GM19395 (cell line): ENCODE data around the gene COL25A1.
"Not testable (repeated sequence)": the region's sequence is repeated elsewhere in the genome, so short reads cannot be mapped to it uniquely, and the experiment has no call there.

Source experiments
- ATAC-seq: cut with Tn5 transposase; IDR thresholded peaks from one replicate; pipeline ENCODE4 v1.9.1; 2021; ENCODE audit warnings: mild to moderate bottlenecking, moderate library complexity; ENCODE audit not compliant: unreplicated experiment

COL25A1 gene

GRCh38 chr4:108885211-108885610 is 417.2 kb downstream of the COL25A1 start:
- no peak for ATAC-seq

- ATAC-seq: no peak
Measured at GRCh38 chr4:108884596-108884995, 417.9 kb downstream of the COL25A1 start.

GRCh38 chr4:108881986-108882385 is 420.5 kb downstream of the COL25A1 start:
- no peak for ATAC-seq

DNA sequence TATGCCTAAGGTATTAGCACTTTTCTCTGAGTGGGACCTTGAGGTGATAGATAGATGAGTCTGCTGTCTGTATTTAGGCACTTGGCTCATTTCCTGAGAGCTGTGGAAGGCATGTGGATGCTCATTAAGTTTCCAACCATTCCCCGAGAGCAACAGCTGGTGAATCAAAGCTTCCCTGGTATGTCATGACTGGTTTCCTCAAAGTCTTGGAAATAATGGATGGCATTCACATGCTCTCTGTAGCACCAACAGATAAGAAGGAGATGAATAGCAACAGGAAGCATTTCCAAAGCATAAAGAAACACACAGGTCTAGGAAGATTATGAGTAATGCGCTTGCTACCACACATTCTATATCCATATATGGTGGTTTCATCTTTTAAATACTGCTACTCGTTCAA is 421.3 kb downstream of the COL25A1 start:
- no peak for ATAC-seq

DNA sequence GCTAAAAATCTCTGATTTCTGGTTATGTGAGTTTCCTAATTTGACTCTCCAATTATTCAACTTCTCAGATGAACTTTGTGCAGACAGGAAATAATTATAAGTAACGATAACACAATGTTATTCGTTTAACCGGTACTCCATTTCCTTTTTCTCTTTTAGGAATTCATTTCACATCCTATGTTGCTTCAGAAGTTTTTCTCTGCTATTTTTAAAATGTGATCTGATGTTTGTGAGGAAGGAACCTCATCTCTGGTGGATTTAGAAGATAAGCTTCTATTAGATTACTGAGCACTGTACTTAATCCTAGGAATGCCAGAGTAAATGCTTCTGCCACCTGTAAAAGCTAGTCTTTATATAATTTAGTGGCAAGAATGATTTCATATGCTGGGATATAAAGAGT is 423.7 kb downstream of the COL25A1 start:
- no peak for ATAC-seq

GRCh38 chr4:108877821-108878220 is 424.6 kb downstream of the COL25A1 start:
- ATAC-seq: no peak

DNA sequence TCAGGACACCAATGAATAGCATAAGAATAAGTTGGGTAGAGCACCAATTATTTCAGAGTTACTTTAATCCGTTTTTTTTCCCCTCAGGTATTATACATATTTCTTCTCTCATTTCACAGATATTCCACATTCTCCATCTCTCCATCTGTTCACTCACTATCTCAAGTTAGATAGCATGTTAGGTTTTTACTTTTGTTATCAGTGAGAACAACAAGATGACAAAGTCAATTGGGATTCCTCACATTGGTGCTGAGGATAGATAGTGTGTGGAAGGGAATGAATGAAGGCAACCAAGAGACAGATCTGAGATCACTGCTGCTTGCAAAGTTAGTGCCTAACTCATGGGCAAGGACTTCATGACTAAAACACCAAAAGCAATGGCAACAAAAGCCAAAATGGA is 427.7 kb downstream of the COL25A1 start:
- ATAC-seq: no peak

DNA sequence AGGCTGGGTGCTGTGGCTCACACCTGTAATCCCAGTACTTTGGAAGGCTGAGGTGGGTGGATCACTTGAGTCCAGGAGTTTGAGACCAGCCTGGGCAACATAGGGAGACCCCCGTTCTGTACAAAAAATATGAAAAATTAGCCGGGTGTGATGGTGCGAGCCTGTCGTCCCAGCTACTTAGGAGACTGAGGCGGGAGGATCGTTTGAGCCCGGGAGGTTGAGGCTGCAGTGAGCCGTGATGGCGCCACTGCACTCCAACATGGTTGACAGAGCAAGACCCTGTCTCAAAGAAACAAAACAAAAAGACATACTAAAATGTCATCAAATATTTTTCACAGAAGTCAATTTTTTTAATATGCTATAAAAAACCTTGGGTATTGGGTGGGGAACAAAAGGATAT is 432.5 kb downstream of the COL25A1 start:
- not testable (repeated sequence) for ATAC-seq

- no peak for ATAC-seq
Measured at GRCh38 chr4:108868606-108869227, 433.7 kb downstream of the COL25A1 start.

- no peak for ATAC-seq
Measured at GRCh38 chr4:108867476-108867875, 435.0 kb downstream of the COL25A1 start.

DNA sequence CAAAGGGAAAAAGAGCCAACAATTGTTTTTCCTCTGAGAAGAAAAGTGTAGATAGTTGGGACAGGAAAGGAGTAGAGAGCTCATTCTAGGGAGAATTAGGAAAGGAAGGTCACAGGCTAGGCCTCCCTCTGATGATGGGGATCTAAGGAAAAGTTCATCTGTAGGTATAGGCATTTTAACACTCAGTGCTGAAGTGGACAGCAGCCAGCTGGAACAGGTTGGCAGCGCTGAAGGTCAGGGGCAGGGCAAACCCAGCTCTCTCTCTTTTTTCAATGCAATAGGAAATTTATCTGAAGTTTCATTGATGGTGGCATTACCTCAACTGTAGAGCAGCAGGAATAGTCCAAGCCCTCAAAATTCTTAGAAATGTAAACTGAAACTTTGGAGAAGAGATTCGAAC is 441.1 kb downstream of the COL25A1 start:
- ATAC-seq: no peak

- no peak for ATAC-seq
Measured at GRCh38 chr4:108854786-108855185, 447.7 kb downstream of the COL25A1 start.

DNA sequence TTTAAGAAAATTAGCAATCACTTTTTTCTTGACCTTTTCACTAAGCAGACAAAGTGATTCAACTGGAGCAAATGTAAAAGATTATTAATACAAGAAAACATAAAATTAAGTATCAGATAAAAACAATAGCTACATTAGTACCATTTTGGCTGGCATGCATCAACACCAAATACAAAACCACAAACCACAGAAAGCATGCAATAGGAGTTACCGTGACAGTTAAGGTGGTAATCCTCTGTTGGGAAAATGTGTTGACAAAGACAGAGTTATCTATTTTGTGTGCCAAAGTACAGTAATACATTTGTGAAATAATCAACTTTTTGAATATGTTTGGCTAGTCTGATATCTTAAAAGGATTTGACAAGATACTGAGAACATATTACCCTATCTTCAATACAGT is 449.8 kb downstream of the COL25A1 start:
- no peak for ATAC-seq

DNA sequence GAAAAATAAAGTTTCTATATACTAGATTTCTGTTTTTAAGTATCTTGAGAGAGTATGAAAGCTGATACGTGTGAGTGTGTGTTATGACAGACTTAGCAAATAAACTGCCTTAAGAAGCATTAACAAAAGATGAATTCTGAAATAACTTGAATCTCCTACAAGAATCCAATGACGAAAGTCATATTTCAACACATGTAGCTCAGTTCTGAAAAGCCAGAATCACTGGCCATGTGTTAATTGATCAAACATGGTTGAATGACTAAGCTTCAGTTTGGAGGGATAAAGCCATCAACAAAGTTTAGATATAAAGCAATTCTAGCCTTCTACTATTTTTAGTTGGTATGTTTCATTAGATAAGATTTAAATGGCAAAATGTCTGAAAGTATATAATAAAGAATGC is 451.1 kb downstream of the COL25A1 start:
- ATAC-seq: no peak

- peak; percentile 53 for ATAC-seq
Measured at GRCh38 chr4:108850219-108850649, 452.2 kb downstream of the COL25A1 start.

DNA sequence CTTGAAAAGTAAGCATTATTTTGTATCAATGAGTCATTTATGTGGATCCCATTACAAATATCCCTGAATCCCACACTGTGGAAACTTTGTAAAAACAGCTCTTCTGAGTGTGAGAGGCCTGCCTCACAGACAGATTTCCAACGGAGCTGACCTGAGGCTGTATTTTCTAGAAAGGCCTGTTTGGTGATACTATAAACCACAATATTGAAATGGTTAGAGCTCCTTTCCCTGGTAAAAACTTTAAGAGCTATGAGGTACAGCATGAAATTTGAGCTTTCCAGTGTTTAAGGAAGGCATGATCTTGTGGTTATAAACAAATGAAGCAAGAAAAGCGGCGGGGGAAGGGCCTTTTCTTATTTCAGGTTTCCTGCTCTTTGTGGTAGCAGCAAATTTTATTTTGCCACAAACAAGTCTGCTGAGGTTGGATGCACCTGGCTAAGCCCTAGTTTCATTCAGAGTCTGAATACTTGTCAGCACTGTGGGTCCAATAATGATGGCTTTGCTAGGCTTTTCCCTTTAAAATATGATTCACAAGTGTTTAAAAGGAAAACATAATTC is 452.8 kb downstream of the COL25A1 start:
- peak; percentile 95 for ATAC-seq

DNA sequence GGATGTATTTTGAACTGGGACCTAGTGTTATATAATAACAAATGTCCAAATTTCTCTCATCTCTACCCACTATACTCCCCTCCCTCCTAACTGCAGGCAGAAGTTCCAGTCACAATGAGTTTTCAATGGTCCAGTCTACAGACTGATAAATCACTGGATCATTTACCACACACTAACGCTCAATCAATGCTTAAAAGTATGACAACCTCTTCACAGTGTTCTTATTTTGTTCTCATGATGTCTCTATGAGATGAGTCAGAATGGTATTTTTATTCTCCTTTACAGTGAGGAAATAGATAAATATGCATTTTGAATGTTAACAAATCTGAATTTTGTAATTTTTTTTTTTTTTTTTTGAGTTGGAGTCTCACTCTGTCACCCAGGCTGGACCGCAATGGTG is 455.9 kb downstream of the COL25A1 start:
- no peak for ATAC-seq

DNA sequence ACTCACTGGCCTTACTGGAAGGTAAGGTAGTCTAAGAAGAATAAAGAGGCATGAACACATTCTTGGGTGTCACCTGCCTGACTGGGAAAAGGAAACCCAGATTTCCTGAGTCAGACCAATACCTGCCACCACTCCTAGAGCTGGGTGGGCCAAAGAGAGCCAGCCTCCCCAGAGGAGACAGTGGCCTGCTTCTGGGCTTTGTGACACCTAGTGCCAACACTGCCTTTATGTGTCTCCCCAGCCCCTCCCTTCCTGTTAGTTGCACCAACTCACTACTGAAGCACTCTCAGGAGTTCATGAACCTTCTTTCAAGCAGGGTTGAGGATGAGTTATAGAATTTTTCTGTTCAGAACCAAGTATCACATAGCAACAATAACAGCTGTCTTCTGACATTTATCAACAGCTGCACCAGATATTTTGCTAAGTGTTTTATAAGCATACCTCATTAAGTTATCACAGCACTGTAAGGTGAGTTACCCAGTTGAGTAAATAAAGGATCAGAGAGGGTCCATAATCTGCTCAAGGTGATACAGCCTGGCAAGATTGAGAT is 462.0 kb downstream of the COL25A1 start:
- no peak for ATAC-seq

DNA sequence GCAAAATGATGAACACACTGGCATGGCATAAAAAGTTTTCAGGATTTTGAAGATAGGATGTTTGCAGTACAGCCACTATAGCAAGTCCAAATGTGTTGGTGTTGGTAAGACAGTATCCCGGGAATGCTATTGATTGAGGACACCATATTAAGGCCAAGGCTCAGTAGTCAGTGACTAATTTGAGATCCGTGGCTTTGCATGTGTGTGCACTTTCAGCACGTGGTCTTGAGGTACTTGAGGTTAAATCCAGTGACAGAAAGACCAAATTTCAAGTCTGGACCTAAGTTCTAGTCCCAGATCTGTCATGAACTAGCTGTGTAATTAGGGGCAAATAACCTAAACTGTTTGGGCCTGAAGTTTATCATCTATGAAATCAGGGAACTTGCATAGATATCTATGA is 463.1 kb downstream of the COL25A1 start:
- no peak for ATAC-seq

- ATAC-seq: no peak
Measured at GRCh38 chr4:108838451-108838850, 464.0 kb downstream of the COL25A1 start.

DNA sequence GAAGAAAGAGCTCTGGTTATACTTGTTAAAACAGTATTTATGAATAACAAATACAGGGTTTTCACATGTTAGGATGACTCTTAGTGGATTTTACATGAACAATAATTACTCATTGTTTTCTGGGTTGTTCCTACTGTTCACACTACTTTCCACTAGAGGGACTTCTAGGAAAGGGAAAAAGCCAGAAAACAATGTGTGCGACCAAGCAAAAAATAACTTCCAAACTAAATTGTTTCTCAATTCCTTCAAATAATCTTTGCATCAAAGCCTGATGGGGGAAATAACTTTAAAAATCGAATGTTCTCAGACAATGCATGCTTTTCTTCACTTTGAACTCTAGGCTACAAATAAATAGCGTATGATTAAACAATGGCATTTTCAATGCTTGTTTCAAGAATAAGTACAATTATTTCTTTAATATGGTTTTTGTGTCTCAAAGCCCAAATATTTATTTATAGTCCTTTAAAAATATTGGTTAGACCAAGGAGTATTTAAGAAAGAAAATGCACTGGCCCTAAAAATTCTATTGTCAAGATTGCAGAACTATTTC is 467.5 kb downstream of the COL25A1 start:
- ATAC-seq: no peak

GRCh38 chr4:108834166-108834834 is 468.2 kb downstream of the COL25A1 start:
- no peak for ATAC-seq
